Ishikawa (cell line): Measurements from ENCODE around the gene SH3TC2.

ENCODE experiments used
- CEBPB ChIP-seq: IDR thresholded peaks from 2 replicates; pipeline ENCODE4 v1.6.1; 2012
- CREB1 ChIP-seq: IDR thresholded peaks from 2 replicates; pipeline ENCODE4 v1.6.1; 2012; ENCODE audit warnings: low read depth
- EGR1 ChIP-seq: IDR thresholded peaks from 2 replicates; pipeline ENCODE4 v1.6.1; 2012
- EP300 ChIP-seq: IDR thresholded peaks from 2 replicates; pipeline ENCODE4 v1.6.1; 2012; ENCODE audit warnings: borderline replicate concordance
- FOXM1 ChIP-seq: IDR thresholded peaks from 2 replicates; pipeline ENCODE4 v1.6.1; 2012; ENCODE audit warnings: low read depth, borderline replicate concordance
- MAX ChIP-seq: IDR thresholded peaks from 2 replicates; pipeline ENCODE4 v1.6.1; 2012
- NFIC ChIP-seq: IDR thresholded peaks from 2 replicates; pipeline ENCODE4 v1.6.1; 2012
- RAD21 ChIP-seq: IDR thresholded peaks from 2 replicates; pipeline ENCODE4 v1.6.1; 2012; ENCODE audit warnings: low read depth
- REST ChIP-seq: IDR thresholded peaks from 2 replicates; pipeline ENCODE4 v1.6.1; 2012; ENCODE audit warnings: low read depth, mild to moderate bottlenecking
- TAF1 ChIP-seq: IDR thresholded peaks from 2 replicates; pipeline ENCODE4 v1.6.1; 2012; ENCODE audit warnings: low read depth, mild to moderate bottlenecking
- TCF12 ChIP-seq: IDR thresholded peaks from 2 replicates; pipeline ENCODE4 v1.6.1; 2012; ENCODE audit warnings: low read depth
- TEAD4 ChIP-seq: IDR thresholded peaks from 2 replicates; pipeline ENCODE4 v1.6.1; 2012
- USF1 ChIP-seq: IDR thresholded peaks from 2 replicates; pipeline ENCODE4 v1.6.1; 2012
- YY1 ChIP-seq: IDR thresholded peaks from 2 replicates; pipeline ENCODE4 v1.6.1; 2012; ENCODE audit warnings: low read depth
- ZBTB7A ChIP-seq: IDR thresholded peaks from 2 replicates; pipeline ENCODE4 v1.6.1; 2012; ENCODE audit warnings: low read depth

SH3TC2 gene

GRCh38 chr5:149063017-149063687 lies at the start of gene SH3TC2:
TSS of gene SH3TC2 (minus strand) at chr5:149063062. CDS start at chr5:149063022, 40 bp downstream.
- TF ChIP-seq TEAD4 (peak; percentile 91), REST (no peak), FOXM1 (no peak), MAX (0 out of 2 replicates have a peak, but pooled peaks have one; percentile 31)

GRCh38 chr5:149110406-149110805 lies 47.5 kb upstream of the SH3TC2 start:
- TF ChIP-seq TAF1 (no peak), CEBPB (no peak), MAX (no peak), CREB1 (no peak), EGR1 (no peak), YY1 (no peak), ZBTB7A (no peak), REST (no peak), USF1 (no peak), FOXM1 (no peak)

- TF ChIP-seq YY1, result no peak
These were observed 45.9 kb upstream of the SH3TC2 start for GRCh38 chr5:149108651-149109280.

- TF ChIP-seq EP300, result no peak
- no peak for TF ChIP-seq REST
- TF ChIP-seq TCF12, result no peak
- no peak for TF ChIP-seq CEBPB
- no peak for TF ChIP-seq RAD21
- no peak for TF ChIP-seq ZBTB7A
- no peak for TF ChIP-seq CREB1
- no peak for TF ChIP-seq TEAD4
- TF ChIP-seq YY1, result no peak
- TF ChIP-seq EGR1, result no peak
- no peak for TF ChIP-seq NFIC
- TF ChIP-seq MAX, result no peak
- TF ChIP-seq FOXM1, result no peak
- TF ChIP-seq TAF1, result no peak
- no peak for TF ChIP-seq USF1
These were observed 37.5 kb upstream of the SH3TC2 start for GRCh38 chr5:149100331-149100730.
